H9 (cell line): ENCODE measurements around the gene SPATA6. TPM values are rescaled to one million over a fixed set of nuclear protein-coding genes. Genes with fewer than 3 reads are reported as not detected.
"Not testable (repeated sequence)": the region's sequence is repeated elsewhere in the genome, so short reads cannot be mapped to it uniquely, and the experiment has no call there.

Experiments used
- DNase-seq: peaks from one replicate; pipeline ENCODE4 v3.0.0-alpha.2; 2017
- H2AFZ ChIP-seq: one replicate; pipeline ENCODE4 v1.6.1; 2013; ENCODE audit warnings: mild to moderate bottlenecking, low read length, control low read depth, moderate library complexity
- H2AK5ac ChIP-seq: 2 replicates; pipeline ENCODE4 v1.6.1; 2013; ENCODE audit warnings: low read length, control low read depth, mixed read lengths; ENCODE audit not compliant: insufficient read length
- H2BK120ac ChIP-seq: one replicate; pipeline ENCODE4 v1.6.1; 2013; ENCODE audit warnings: low read depth, mild to moderate bottlenecking, low read length, control low read depth, inconsistent platforms; ENCODE audit not compliant: poor library complexity, severe bottlenecking
- H2BK12ac ChIP-seq: 2 replicates; pipeline ENCODE4 v1.6.1; 2013; ENCODE audit warnings: low read length, control low read depth, mixed read lengths, low read depth; ENCODE audit not compliant: insufficient read length
- H2BK15ac ChIP-seq: 2 replicates; pipeline ENCODE4 v1.6.1; 2013; ENCODE audit warnings: low read depth, low read length, control low read depth
- H2BK20ac ChIP-seq: one replicate; pipeline ENCODE4 v1.6.1; 2013; ENCODE audit warnings: low read depth, mild to moderate bottlenecking, low read length, control low read depth, inconsistent platforms; ENCODE audit not compliant: poor library complexity, severe bottlenecking
- H2BK5ac ChIP-seq: 2 replicates; pipeline ENCODE4 v1.6.1; 2013; ENCODE audit warnings: low read length, control low read depth, mixed read lengths; ENCODE audit not compliant: insufficient read length
- H3K14ac ChIP-seq: 2 replicates; pipeline ENCODE4 v1.6.1; 2013; ENCODE audit warnings: low read length, control low read depth; ENCODE audit not compliant: insufficient read depth
- H3K18ac ChIP-seq: 2 replicates; pipeline ENCODE4 v1.6.1; 2013; ENCODE audit warnings: low read depth, mild to moderate bottlenecking, mixed read lengths, low read length, control low read depth; ENCODE audit not compliant: insufficient read length
- H3K23ac ChIP-seq: 2 replicates; pipeline ENCODE4 v1.6.1; 2013; ENCODE audit warnings: low read length, control low read depth, mixed read lengths, low read depth; ENCODE audit not compliant: insufficient read length
- H3K23me2 ChIP-seq: 2 replicates; pipeline ENCODE4 v1.6.1; 2013; ENCODE audit warnings: low read depth, mild to moderate bottlenecking, mixed read lengths, low read length, control low read depth; ENCODE audit not compliant: insufficient read length, poor library complexity, severe bottlenecking
- H3K27ac ChIP-seq: 2 replicates; pipeline ENCODE4 v1.5.1; 2013; ENCODE audit warnings: low read length, control low read depth, mixed read lengths, low read depth; ENCODE audit not compliant: insufficient read length
- H3K27me3 ChIP-seq: 2 replicates; pipeline ENCODE4 v1.6.1; 2013; ENCODE audit warnings: low read length, control low read depth, inconsistent platforms; ENCODE audit not compliant: insufficient read depth
- H3K4ac ChIP-seq: 2 replicates; pipeline ENCODE4 v1.6.1; 2013; ENCODE audit warnings: low read depth, mild to moderate bottlenecking, control low read depth, inconsistent platforms, low read length, moderate library complexity
- H3K4me1 ChIP-seq: 2 replicates; pipeline ENCODE4 v1.6.1; 2013; ENCODE audit warnings: low read length, control low read depth, inconsistent platforms; ENCODE audit not compliant: insufficient read depth
- H3K4me2 ChIP-seq: 2 replicates; pipeline ENCODE4 v1.6.1; 2013; ENCODE audit warnings: low read length, control low read depth, mixed read lengths; ENCODE audit not compliant: insufficient read length, insufficient read depth
- H3K56ac ChIP-seq: 2 replicates; pipeline ENCODE4 v1.6.1; 2013; ENCODE audit warnings: low read depth, mild to moderate bottlenecking, mixed read lengths, low read length, control low read depth; ENCODE audit not compliant: insufficient read length
- H3K79me1 ChIP-seq: 2 replicates; pipeline ENCODE4 v1.6.1; 2013; ENCODE audit warnings: low read depth, mild to moderate bottlenecking, moderate library complexity, low read length, control low read depth, inconsistent platforms; ENCODE audit not compliant: insufficient read depth, poor library complexity, severe bottlenecking
- H3K79me2 ChIP-seq: 2 replicates; pipeline ENCODE4 v1.6.1; 2013; ENCODE audit warnings: low read length, control low read depth, inconsistent platforms; ENCODE audit not compliant: insufficient read depth
- H3K9ac ChIP-seq: 2 replicates; pipeline ENCODE4 v1.6.1; 2013; ENCODE audit warnings: low read length, control low read depth, mixed read lengths; ENCODE audit not compliant: insufficient read length; ENCODE audit errors: extremely low read depth
- H3K9me3 ChIP-seq: one replicate; pipeline ENCODE4 v1.6.1; 2013; ENCODE audit warnings: low read depth, low read length, inconsistent platforms; ENCODE audit not compliant: control insufficient read depth
- H3T11ph ChIP-seq: one replicate; pipeline ENCODE4 v1.6.1; 2013; ENCODE audit warnings: mild to moderate bottlenecking, low read length, control low read depth, inconsistent platforms
- H4K20me1 ChIP-seq: one replicate; pipeline ENCODE4 v1.6.1; 2013; ENCODE audit not compliant: control insufficient read depth, insufficient read length, insufficient read depth
- H4K5ac ChIP-seq: 2 replicates; pipeline ENCODE4 v1.6.1; 2013; ENCODE audit warnings: low read depth, mild to moderate bottlenecking, mixed read lengths, low read length, control low read depth; ENCODE audit not compliant: insufficient read length
- H4K8ac ChIP-seq: replicated peaks from 2 replicates; pipeline ENCODE4 v1.6.1; 2013; ENCODE audit warnings: low read length, control low read depth, mixed read lengths, low read depth; ENCODE audit not compliant: insufficient read length
- H4K91ac ChIP-seq: 2 replicates; pipeline ENCODE4 v1.6.1; 2013; ENCODE audit warnings: low read depth, mild to moderate bottlenecking, moderate library complexity, mixed read lengths, low read length, control low read depth; ENCODE audit not compliant: insufficient read length
- H3K27ac Mint-ChIP-seq, 3 experiments: 2 replicates in 2 of 3; 3 replicates in 1 of 3; pipeline ENCODE4 v1.8.0; 2020 to 2021; ENCODE audit warnings: mixed read lengths in 3 of 3, mild to moderate bottlenecking in 1 of 3, moderate library complexity in 1 of 3
- H3K27me3 Mint-ChIP-seq: 2 replicates; pipeline ENCODE4 v1.8.0; 2021; ENCODE audit warnings: low read depth, mild to moderate bottlenecking, moderate library complexity, mixed read lengths
- H3K36me3 Mint-ChIP-seq, 3 experiments: 2 replicates in 2 of 3; 3 replicates in 1 of 3; pipeline ENCODE4 v1.8.0; 2020 to 2021; ENCODE audit warnings: low read depth in 3 of 3, mixed read lengths in 3 of 3; ENCODE audit not compliant: insufficient read depth in 1 of 3
- H3K4me1 Mint-ChIP-seq, 2 experiments: 2 replicates each; pipeline ENCODE4 v1.8.0; 2020; ENCODE audit warnings: mixed read lengths in 2 of 2
- H3K4me3 Mint-ChIP-seq, 2 experiments: 2 replicates in 1 of 2; 3 replicates in 1 of 2; pipeline ENCODE4 v1.8.0; 2020 to 2021; ENCODE audit warnings: mild to moderate bottlenecking in 2 of 2, mixed read lengths in 2 of 2, moderate library complexity in 1 of 2
- H3K9me3 Mint-ChIP-seq, 2 experiments: 2 replicates in 1 of 2; 3 replicates in 1 of 2; pipeline ENCODE4 v1.8.0; 2020; ENCODE audit warnings: mild to moderate bottlenecking in 2 of 2, mixed read lengths in 2 of 2, moderate library complexity in 1 of 2
- WGBS: extraction: QIAGEN DNeasy Blood & Tissue Kit; methylation state at CpG from one replicate; pipeline ENCODE4 v1.1.7; 2013; ENCODE audit warnings: missing lambda C conversion rate, low lambda C conversion rate, mixed read lengths; ENCODE audit not compliant: insufficient read length; ENCODE audit errors: extremely low coverage; 5-methylcytosine and 5-hydroxymethylcytosine counted together
- total RNA-seq: library from RNA; stranded (reverse); gene quantifications from 2 replicates; pipeline ENCODE4 v1.2.1, GENCODE V29; 2021
- TF ChIP-seq, protein P1 (sequence below): fragments of 200-600 bp; sonication (generic); conservative IDR thresholded peaks from 3 replicates; pipeline ENCODE4 v1.8.0; 2021; ENCODE audit warnings: antibody characterized with exemption, mild to moderate bottlenecking

The SPATA6 gene
- total RNA-seq, 1 experiment from 2014 or later, result 8.0 TPM

DNA sequence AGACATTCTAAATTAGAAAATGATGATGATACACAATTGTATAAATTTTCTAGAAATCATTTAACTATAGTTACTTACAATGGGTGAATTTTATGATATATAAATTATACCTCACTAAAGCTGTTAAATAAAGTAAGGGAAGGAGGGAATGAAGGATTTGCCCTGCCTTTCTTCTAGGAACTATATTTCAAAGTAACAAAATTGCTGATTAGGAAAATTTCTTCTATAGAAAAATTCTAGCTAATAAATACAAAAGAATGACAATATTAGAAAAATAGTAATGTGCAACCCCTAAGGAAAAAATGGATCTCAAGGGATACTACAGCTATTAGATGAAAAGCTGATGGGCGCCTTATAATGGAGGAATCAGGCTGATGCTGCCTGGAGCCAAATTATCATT is 23.1 kb downstream of the SPATA6 start:
- Histone ChIP-seq H3K4me2 (no peak overlapping the region), H4K20me1 (no peaks in the 10 kb centered on the region), H3K9me3 (no peaks in the 10 kb centered on the region), H3K4me1 (no peaks in the 10 kb centered on the region), H2AFZ (no peak overlapping the region), H3K27me3 (no peaks in the 10 kb centered on the region), H2BK12ac (no peak overlapping the region), H3K23ac (no peak overlapping the region), H2AK5ac (no peak overlapping the region), H3K4ac (no peak overlapping the region), H3K18ac (no peak overlapping the region), H2BK20ac (no peak overlapping the region), H4K8ac (no peak overlapping the region), H3T11ph (no peak overlapping the region), H3K79me2 (no peaks in the 10 kb centered on the region), H3K79me1 (no peaks in the 10 kb centered on the region), H2BK15ac (no peak overlapping the region), H2BK5ac (no peak overlapping the region), H3K14ac (no peak overlapping the region), H2BK120ac (no peak overlapping the region), H4K91ac (no peak overlapping the region), H3K56ac (no peak overlapping the region), H3K27ac (no peak overlapping the region), H4K5ac (no peak overlapping the region), H3K23me2 (no peaks in the 10 kb centered on the region), H3K9ac (no peak overlapping the region)
- no peak overlapping the region for H3K4me3 Mint-ChIP-seq
- H3K27me3 Mint-ChIP-seq, result no peaks in the 10 kb centered on the region
- DNase-seq, result no peak
- H3K9me3 Mint-ChIP-seq, result peaks cover 11% of the 10 kb centered on the region in 2 experiments
- 0 out of 4 replicates have a peak, but pooled peaks cover 0 to 2% of the 10 kb centered on the region in 2 experiments for H3K4me1 Mint-ChIP-seq
- H3K27ac Mint-ChIP-seq, result no peak overlapping the region
- WGBS, result no CpG with 5 or more reads among the region's 1 CpG
- TF ChIP-seq, protein P1, sequence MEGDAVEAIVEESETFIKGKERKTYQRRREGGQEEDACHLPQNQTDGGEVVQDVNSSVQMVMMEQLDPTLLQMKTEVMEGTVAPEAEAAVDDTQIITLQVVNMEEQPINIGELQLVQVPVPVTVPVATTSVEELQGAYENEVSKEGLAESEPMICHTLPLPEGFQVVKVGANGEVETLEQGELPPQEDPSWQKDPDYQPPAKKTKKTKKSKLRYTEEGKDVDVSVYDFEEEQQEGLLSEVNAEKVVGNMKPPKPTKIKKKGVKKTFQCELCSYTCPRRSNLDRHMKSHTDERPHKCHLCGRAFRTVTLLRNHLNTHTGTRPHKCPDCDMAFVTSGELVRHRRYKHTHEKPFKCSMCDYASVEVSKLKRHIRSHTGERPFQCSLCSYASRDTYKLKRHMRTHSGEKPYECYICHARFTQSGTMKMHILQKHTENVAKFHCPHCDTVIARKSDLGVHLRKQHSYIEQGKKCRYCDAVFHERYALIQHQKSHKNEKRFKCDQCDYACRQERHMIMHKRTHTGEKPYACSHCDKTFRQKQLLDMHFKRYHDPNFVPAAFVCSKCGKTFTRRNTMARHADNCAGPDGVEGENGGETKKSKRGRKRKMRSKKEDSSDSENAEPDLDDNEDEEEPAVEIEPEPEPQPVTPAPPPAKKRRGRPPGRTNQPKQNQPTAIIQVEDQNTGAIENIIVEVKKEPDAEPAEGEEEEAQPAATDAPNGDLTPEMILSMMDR, result no peak
- H3K36me3 Mint-ChIP-seq, result peaks cover 8 to 19% (median 8%) of the 10 kb centered on the region in 3 experiments

DNA sequence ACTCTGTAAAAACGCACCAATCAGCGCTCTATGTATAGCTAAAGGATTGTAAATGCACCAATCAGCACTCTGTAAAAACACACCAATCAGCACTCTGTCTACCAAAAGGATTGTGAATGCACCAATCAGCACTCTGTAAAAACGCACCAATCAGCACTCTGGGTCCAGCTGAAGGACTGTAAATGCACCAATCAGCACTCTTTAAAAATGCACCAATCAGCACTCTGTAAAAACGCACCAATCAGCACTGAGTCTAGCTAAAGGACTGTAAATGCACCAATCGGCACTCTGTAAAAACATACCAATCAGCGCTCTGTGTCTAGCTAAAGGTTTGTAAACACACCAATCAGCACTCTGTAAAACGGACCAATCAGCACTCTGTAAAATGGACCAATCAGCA is 27.8 kb downstream of the SPATA6 start:
- not testable (repeated sequence) for H2BK12ac ChIP-seq, DNase-seq, H4K5ac ChIP-seq, H3K9ac ChIP-seq, H3K18ac ChIP-seq, H3K23ac ChIP-seq, H3K23me2 ChIP-seq, H4K8ac ChIP-seq, H2AK5ac ChIP-seq, H3K4ac ChIP-seq, H3K27ac ChIP-seq, H3K4me3 Mint-ChIP-seq, H2BK120ac ChIP-seq, H3K79me2 ChIP-seq, H2BK15ac ChIP-seq, H3K27me3 Mint-ChIP-seq, H3K27me3 ChIP-seq, H3K4me2 ChIP-seq, H2BK5ac ChIP-seq, H3K4me1 ChIP-seq, H3K9me3 ChIP-seq, H4K91ac ChIP-seq, H2BK20ac ChIP-seq, H3K27ac Mint-ChIP-seq, H3K14ac ChIP-seq, H2AFZ ChIP-seq, H3T11ph ChIP-seq, H4K20me1 ChIP-seq, H3K79me1 ChIP-seq, H3K56ac ChIP-seq
- Mint-ChIP-seq H3K9me3 (peaks cover 18 to 24% of the 10 kb centered on the region in 2 experiments), H3K4me1 (peaks cover 19% of the 10 kb centered on the region in 2 experiments), H3K36me3 (peaks cover 16 to 31% (median 21%) of the 10 kb centered on the region in 3 experiments)
- no CpG with 5 or more reads among the region's 7 CpGs for WGBS
